ENCODE data around the gene DZIP1L.

DNA sequence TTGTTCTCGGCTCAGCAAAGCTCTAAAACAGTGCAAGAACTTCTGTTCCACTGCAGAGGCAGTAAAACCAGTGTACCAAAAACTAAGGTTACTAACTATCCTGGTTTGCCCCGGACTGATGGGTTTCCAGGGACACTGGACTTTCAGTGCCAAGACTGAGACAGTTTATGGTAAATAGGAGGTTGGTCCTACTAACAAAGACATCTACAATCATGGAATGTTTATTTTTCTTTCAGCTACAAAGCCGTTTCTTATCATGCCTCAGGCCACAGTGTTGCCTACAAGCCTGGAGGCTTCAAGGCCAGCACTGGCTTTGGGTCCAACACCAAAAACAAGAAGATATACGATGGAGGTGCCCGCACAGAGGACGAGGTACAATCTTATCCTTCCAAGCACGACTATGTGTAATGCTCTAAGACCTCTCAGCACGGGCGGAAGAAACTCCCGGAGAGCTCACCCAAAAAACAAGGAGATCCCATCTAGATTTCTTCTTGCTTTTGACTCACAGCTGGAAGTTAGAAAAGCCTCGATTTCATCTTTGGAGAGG, 84.6 kb downstream of the DZIP1L start:
- TF ChIP-seq, protein P1, sequence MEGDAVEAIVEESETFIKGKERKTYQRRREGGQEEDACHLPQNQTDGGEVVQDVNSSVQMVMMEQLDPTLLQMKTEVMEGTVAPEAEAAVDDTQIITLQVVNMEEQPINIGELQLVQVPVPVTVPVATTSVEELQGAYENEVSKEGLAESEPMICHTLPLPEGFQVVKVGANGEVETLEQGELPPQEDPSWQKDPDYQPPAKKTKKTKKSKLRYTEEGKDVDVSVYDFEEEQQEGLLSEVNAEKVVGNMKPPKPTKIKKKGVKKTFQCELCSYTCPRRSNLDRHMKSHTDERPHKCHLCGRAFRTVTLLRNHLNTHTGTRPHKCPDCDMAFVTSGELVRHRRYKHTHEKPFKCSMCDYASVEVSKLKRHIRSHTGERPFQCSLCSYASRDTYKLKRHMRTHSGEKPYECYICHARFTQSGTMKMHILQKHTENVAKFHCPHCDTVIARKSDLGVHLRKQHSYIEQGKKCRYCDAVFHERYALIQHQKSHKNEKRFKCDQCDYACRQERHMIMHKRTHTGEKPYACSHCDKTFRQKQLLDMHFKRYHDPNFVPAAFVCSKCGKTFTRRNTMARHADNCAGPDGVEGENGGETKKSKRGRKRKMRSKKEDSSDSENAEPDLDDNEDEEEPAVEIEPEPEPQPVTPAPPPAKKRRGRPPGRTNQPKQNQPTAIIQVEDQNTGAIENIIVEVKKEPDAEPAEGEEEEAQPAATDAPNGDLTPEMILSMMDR (IDR thresholded peaks at IDR 0.05): no peak
- no peak for TF ChIP-seq POLR2A (IDR thresholded peaks at IDR 0.05)
- no peak for TF ChIP-seq EP300 (IDR thresholded peaks at IDR 0.05)
